ELF-1 (cell line): ENCODE data around the gene CPAMD8.
"Not testable (repeated sequence)": the region's sequence is repeated elsewhere in the genome, so short reads cannot be mapped to it uniquely, and the experiment has no call there.

ENCODE experiments used
- DNase-seq: peaks from one replicate; pipeline ENCODE4 v3.0.0-alpha.2; 2016; ENCODE audit warnings: low read depth, low spot score

CPAMD8 gene

DNA sequence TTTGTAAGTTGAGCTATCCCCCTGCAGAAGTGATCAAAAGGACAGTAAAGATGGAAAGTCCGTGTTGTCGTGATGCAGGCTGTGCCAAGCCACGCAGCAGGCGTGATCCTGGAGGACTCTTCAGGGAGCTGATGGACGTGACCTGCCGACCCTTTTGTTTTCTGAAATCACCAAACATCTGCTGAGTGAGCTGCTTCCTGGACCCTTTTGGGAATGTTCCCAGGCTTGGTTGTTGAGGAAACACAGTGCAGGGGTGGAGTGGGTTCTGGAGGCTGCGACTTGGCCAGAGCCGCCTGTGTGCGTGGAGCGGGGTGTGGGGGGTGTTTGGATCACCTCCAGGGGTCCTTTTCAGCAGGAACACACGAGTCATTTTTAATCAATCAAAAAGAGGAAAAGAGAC is 15.4 kb upstream of the CPAMD8 start:
- DNase-seq, result peak; percentile 35

DNA sequence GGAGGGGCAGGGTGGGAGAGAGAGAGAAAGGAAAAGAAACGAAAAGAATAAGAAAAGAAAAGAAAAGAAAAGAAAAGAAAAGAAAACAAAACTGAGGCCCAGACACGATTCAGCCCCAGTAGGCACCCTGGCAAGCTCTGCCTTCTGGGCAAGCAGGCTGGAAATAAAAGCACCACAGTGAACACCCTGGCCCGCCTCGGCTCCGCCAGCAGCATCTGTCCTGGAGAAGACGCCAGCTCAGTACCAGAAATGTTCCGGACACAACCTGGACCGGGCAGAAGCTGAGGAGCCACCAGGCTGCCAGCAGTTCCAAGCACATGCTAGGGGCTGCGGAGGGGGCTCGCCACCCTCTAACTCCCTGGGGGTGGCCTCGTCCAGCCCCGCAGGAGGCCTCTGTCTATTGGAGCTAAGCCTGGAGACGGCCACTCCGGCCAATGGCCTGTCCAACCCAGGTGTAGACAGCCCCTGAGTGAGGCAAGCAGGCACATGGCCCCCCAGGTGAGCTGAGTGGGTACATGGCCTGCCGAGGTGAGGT is 11.4 kb upstream of the CPAMD8 start:
- DNase-seq, result no peak

DNA sequence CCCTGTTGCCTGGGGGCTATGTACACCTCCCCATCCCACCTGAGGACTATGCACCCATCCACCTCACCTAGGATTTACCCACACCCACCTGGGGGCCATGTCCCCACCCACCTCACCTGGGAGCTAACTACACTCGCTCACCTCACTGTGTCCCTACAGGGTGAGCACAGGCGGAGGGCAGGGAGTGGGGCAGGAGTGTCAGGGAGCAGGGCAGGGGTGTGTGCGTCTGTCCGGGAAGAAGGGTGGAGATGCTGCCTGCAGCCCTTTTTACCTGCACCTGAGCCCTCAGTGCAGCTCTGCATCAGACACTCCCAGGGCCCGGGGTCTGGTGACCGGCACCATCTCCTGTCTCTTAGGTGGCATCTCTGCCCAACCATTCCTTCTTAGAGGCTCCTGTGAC is 10.6 kb upstream of the CPAMD8 start:
- no peak for DNase-seq

DNA sequence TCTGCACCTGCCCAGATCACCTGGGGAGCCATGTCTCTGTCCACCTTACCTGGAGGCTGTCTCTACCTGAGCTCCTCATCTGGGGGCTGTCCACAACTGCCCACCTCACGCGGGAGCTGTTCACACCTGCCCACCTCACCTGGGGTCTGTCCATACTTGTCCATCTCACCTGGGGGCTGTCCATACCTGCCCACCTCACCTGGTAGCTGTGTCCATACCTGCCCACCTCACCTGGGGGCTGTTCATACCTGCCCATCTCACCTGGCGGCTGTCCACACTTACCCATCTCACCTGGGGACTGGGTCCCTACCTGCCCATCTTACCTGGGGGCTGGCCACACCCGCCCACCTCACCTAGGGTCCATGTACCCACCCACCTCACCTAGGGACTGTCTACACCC is 10.0 kb upstream of the CPAMD8 start:
- DNase-seq, result no peak

DNA sequence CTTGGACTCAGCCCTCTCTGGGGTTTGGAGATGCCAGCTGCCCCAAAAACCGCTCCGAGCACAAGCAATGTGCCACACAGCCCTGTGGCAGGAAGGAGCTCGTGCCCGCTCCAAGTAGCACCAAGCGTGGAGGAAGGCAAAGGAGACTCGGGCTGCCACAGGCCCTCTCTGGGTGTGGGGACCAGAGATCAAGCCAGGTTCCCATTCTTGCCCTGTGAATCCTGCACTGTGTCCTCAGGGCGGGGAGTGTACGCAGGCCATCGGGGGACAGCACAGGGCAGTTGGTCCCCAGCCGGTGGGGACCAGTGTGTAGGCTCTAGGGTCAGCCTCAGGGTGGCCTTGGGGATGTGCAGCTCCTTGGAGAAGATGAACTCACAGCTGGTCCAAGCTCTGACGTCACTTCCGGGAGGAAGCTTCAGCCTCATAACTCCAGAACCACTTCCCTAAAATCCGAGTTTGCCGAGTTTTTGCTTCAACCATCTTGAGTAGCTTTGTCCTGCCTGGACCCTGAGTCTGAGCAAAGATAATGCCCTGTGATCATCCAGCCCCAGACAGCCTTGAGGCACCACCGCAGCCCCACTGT is 9.3 kb upstream of the CPAMD8 start:
- no peak for DNase-seq

DNA sequence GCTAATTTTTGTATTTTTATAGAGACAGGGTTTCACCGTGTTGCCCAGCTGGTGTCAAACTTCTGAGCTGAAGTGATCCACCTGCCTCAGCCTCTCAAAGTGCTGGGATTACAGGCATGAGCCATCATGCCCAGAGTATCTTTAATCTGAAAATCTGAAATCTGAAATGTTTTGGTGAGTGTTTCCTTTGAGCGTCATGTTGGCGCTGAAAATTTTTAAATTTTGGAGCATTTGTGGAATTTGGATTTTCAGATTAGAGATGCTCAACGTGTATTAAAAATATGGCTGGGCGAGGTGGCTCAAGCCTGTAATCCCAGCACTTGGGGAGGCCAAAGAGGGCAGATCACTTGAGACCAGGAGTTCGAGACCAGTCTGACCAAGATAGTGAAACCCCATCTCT is 5.1 kb upstream of the CPAMD8 start:
- DNase-seq, result no peak

DNA sequence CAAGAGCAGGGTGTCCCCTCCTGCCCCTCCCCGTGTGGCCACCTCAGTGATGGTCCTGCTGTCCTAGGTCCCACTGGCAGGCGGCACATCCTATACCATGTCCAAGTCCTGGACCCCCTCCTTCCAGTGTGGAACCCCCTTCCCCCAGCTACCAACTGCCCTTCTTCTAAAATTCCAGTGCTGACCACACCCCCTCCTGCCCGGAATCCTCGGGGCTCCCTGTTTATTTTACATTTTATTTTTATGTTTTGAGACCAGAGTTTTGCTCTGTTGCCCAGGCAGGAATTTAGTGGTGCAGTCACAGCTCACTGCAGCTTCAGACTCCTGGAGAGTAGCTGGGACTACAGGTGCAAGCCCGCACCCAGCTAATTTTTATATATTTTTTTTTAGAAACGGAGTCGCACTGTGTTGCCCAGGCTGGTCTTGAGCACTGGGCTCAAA is 945 bp upstream of the CPAMD8 start:
- no peak for DNase-seq

DNA sequence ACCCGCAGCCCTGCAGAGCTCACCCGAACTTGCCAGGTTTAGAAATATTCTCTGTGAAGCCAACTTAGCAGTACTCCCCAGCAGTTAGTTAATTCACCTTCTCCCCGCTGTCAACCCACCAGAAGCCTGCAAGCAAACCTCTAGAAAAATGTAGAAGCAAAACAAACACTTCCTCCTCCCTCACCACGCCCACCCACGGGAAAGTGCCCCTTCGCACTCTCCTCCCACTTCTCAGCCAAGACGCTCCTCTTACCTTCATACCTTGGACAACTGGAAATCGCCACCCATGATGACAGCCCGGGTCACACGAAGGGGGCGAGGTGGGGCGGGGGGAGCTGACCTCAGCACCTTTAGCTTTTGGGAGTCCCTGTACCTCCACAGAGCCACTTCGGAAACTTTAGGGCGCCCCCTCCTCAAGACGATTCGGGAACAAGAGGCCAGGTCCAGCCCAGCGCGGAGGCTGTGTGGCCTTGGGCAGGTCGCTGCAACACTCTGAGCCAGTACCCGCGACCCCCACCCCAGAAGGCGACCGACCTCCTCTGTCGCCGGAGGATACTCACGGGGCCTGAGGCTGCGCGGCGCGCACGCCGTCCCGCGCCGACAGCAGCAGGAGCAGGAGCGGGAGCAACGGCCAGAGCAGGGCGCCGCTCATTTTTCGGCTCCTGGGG is 485 bp downstream of the CPAMD8 start:
- no peak for DNase-seq

DNA sequence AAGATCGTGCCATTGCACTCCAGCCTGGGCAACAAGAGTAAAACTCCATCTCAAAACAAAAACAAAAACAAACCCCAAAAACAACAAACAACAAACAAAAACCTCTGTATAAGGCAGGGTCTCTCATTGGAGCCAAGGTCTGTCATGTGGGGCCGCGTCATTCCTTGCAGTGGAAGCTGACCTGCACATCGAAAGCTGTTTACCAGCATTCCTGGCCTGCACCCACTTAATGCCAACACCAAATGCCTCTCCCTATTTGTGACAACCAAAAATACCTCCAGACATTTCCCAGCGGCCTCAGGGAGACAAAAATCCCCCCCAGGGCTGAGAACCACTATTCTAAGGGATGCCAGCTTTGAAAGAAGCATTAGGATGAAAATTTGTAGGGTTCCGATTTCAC is 1.2 kb downstream of the CPAMD8 start:
- peak; percentile 32 for DNase-seq

DNA sequence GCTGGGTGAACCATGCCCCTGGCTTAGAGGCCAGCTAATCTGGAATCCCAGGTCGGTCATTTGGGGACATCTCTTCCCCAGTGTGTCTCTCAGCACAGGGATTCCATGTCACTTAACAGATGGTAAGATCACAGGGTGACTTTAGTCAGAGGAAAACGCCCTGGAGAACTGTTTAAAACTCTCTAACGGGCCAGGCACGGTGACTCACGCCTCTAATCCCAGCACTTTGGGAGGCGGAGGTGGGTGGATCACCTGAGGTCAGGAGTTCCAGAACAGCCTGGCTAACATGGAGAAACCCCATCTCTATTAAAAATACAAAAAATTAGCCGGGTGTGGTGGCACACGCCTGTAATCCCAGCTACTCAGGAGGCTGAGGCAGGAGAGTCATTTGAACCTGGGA is 1.7 kb downstream of the CPAMD8 start:
- DNase-seq, result not testable (repeated sequence)

DNA sequence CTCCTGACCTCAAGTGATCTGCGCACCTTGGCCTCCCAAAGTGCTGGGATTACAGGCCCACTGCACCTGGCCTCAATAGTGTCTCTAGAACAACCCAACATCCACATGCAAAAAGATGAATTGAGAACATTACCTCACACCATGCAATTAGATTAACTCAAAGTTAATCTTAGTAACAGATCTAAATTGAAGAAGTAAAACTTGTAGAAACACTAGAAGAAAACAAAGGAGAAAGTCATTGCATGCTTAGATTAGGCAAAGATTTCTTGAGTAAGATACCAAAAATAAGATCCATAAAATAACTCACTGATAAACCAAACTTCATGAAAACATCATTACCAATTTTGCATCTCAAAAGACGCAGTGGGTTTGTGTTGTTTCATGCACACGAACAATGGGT is 2.8 kb downstream of the CPAMD8 start:
- DNase-seq, result no peak

DNA sequence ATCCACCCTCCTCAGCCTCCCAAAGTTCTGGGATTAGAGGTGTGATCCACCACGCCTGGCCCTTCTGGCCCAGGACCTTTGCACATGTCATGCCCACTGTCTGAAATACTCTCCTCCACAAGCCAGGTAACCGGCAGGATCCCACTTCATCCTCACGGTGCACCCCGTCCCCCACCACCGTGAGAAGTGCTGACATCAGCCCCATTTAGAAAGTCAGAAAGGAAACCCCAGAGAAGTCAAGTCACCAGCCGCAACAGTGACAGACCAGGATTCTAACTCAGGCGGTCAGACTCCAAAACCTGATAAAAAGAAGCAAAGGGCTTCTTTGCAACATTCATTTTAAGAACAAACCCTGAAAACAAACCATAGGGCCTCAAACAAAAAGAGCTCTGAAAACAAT is 3.9 kb downstream of the CPAMD8 start:
- DNase-seq, result no peak

DNA sequence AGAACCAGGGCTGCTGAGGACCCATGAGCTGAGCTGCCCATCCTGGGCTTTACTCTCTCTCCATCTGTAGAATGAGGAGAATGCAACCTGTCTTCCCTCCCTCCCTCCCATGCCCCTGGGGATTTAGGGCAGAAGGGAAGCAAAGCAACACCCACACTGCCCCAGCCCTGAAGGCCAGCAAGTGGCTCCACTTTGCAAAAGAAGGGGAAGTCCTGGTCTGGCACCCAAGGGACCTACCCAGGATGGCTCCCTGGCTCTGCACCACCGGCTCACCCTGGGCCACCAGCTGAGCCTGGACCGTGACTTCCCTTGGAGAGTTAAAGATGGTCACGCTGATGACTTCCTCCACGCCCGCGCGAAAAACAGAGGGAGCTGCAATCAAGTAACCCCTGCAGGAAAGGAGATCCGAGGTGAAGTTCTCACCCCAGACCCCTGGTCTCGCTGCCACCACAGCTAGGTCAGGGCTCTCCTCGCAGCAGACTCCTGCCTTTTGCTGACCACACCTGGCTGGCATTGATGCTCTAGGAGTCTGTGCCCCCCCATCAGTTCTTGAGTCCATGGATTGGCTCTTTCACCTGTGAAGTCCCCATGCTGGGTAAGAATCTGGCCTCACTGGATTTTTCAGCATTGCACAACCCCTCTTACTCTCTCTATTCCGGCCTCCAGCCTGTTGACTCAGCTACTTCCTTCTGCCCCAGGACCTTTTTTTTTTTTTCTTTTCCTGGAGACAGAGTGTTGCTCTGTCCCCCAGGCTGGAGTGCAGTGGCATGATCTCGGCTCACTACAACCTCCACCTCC is 4.6 kb downstream of the CPAMD8 start:
- DNase-seq, result no peak

DNA sequence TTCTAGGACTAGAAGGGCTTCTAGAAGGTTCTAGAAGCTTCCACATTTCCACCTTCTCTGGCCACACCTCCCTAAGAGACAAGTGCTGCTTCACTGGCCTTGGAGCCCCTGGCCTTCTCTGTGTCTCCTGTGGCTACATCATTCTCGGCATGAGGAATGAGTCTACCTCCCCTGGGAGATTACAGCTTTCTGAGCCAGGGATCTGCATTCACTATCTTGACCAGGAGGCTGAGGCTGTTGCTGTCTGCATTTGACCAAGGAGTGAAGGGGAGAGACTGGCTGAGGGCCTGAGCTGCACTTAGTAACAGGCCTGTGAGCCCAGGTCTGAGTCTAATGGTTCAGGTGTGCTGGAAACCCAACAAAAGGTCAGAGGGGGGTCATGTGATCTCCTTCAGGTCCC is 5.3 kb downstream of the CPAMD8 start:
- DNase-seq, result no peak

DNA sequence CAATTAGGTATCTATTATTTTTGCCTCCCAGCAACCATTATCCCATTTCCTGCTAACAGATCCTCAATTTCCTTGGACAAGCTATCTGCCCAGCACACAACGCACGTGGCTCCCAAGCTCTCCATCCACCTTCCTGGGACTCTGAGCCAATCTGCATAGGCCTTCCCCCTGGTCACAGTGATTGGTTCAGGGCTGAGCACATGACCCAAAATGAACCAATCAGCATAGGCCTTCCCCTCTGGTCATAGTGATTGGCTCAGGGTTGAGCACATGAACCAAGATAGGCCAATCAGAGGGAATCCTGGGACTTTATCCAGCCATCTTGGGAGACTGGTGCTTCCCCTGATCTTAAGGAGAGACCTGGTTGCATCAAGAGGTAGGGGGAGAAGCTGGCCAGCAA is 5.8 kb downstream of the CPAMD8 start:
- DNase-seq, result no peak

DNA sequence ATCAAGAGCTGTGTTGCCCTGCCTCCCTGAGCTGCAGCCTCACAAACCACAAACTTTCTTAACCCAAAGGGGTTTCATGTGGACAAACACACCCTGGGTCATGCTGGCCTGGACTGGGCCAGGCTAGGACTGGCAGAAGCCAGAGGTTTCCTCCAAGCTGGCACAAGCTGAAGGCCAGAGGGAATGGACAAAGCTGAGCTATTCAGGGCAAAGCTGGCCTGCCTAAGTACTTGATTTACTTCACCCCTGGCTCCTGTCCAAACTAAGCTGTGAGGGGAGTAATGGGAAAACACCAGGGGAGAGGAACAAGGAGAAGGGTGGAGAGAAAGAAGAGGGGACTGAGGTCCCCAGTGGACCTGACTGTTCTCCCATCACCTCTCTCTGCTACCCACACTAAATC is 6.2 kb downstream of the CPAMD8 start:
- DNase-seq, result no peak

DNA sequence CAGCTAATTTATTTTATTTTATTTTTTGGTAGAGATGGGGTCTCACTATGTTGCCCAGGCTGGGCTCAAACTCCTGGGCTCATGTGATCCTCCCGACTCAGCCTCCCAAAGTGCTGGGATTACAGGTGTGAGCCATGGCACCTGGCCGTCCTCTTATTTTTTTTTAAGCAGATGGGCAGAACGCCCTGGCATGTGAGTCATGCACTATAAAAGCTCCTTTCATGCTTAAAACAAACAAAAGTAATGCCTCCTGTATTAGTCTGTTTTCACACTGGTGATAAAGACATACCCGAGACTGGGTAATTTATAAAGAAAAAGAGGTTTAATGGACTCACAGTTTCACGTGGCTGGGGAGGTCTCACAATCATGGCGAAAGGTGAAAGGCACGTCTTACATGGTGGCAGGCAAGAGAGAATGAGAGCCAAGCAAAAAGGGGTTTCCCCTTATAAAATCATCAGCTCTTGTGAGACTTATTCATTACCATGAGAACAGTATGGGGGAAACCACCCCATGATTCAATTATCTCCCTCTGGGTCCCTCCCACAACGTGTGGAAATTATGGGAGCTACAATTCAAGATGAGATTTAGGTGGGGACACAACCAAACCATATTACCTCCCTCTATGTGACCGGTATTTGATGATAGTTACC is 12.3 kb downstream of the CPAMD8 start:
- not testable (repeated sequence) for DNase-seq

DNA sequence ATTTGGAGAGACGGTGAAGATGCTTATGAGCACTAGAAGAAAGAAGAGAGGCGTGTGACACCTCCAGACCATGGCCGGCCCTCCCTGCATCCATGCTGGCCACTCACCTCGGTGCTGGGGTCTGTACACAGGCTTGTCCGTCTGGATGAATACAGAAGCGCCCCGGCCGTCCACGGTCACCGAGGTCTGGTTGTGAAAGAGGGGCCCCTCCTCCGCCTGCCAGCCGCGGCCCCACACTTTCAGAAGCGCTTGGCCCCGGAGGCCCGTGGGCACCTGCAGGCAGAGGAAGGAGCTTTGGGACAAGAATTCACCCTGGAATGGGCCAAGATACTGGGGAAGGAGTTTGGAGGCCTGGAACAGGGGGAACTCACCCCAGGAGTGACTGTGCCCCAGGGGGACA is 15.1 kb downstream of the CPAMD8 start:
- no peak for DNase-seq

DNA sequence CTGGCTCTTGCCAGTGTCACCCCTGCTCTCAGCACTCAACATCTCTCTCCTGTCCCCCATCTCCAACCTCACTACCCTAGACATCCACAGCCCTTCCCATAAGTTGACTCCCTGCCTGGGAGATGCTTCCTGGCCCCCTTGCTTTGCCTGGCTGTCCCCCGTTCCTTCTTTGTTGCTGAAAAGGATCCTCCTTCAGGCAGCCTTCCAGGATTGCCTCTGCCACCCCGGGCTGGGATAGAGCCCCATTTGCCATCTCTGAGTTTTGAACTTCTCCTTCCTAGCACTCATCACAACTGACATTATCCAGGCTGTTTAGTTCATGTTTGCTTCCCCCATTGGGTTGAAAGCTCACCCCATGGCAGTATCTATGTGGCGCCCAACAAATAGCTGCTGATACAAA is 20.0 kb downstream of the CPAMD8 start:
- DNase-seq, result no peak

DNA sequence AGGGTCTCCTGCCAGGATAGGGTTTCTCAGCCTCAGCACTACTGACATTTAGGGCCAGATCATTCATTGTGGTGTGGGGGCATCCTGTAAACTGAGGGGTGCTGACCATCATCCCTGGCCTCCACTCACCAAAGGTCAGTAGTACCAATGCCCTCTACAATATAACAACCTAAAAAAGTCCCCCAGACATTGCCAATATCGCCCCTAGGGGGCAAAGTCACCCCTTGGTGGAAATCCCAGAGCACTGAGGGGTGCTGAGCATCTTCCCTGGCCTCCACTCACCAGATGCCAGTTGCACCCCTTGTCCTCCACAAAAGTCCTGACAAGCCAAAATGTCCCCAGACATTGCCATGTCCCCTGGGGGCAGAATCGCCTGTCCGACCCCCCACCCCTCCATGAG is 21.6 kb downstream of the CPAMD8 start:
- no peak for DNase-seq

DNA sequence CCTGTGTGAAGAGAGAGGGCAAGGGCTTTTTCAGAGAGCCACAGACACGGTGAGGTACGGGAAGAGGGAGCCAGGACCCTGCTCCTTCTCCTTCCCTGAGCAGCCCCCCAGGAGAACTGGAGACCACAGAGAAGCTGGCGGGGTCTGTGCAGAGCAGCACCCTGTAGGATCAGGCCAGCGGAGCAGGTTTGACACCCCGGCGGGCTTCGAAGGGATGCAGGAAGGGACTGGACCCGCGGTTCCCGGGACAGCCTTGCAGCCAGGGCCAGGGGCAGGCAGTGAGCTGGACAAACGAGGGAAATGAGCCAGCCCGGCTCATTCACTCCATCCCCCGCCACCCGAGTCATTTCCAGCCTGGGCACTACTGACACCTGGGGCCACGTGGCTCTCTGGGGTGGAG is 22.2 kb downstream of the CPAMD8 start:
- DNase-seq, result no peak

DNA sequence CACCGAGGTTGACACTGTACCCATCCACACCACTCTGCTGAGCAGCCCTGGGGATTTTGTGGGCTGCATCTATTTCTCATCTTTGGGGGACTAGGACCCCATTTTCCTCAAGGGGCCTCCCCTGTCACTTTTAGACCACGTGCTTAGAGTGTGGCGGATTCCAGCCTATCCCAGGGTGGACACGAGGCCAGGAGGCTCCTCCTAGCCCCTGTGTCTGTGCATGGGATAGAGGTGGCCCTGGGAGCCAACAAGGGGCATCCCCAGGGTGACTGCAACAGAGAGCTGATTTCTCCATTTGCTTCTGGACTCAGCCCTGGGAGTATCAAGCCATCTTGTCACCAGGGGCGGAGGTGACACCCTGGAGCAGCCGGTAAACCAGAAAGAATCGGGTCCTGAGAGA is 24.2 kb downstream of the CPAMD8 start:
- no peak for DNase-seq
